Vagina (tissue), 2 donors: ENCODE results near the gene MAP4K4.

ENCODE experiments used
- CTCF ChIP-seq, 3 experiments: fragments of 450-650 bp in 2 of 3; fragments of 200-600 bp in 1 of 3; sonication (generic) in 1 of 3; IDR thresholded peaks; one replicate each; pipeline ENCODE4 v1.5.1; 2017 to 2019; ENCODE audit warnings: antibody characterized with exemption in 3 of 3, mild to moderate bottlenecking in 2 of 3, moderate library complexity in 2 of 3
- POLR2A ChIP-seq, 2 donors: fragments of 450-650 bp; IDR thresholded peaks; one replicate each; pipeline ENCODE4 v1.6.1; 2017; ENCODE audit warnings: antibody characterized with exemption in 2 of 2, mild to moderate bottlenecking in 2 of 2, moderate library complexity in 2 of 2

GRCh38 chr2:101872480-101872879 lies 175.0 kb downstream of the MAP4K4 start:
- TF ChIP-seq CTCF (IDR thresholded peaks at IDR 0.05) (no peak), POLR2A (IDR thresholded peaks at IDR 0.05) (no peak)
